ENCODE results near the gene COL4A3.

COL4A3 gene

GRCh38 chr2:227177592-227178336 is 13.3 kb downstream of the COL4A3 start:
- Histone ChIP-seq H3K27me3 (ENCODE audit: insufficient read depth, low read depth) (no peaks in the 10 kb centered on the region), H4K20me1 (ENCODE audit: insufficient read depth) (no peaks in the 10 kb centered on the region), H3K4me2 (no peak overlapping the region), H3K4me1 (ENCODE audit: low read depth, poor library complexity, severe bottlenecking) (no peaks in the 10 kb centered on the region), H3K27ac (no peak overlapping the region), H3K79me2 (ENCODE audit: insufficient read depth, low read depth) (no peaks in the 10 kb centered on the region), H3K4me3 (IDR thresholded peaks at IDR 0.05; ENCODE audit: insufficient read depth, low read depth, low read length) (no peak overlapping the region), H2AFZ (ENCODE audit: low read depth) (no peak overlapping the region), H3K36me3 (ENCODE audit: insufficient read depth) (no peaks in the 10 kb centered on the region), H3K9ac (no peak overlapping the region)
- no peak for TF ChIP-seq CTCF (conservative IDR thresholded peaks at IDR 0.05; ENCODE audit: low read depth, low read length)

- Histone ChIP-seq H3K27ac (no peak overlapping the region), H3K4me1 (ENCODE audit: low read depth, poor library complexity, severe bottlenecking) (no peaks in the 10 kb centered on the region), H3K4me2 (no peak overlapping the region), H3K9ac (no peak overlapping the region), H3K36me3 (ENCODE audit: insufficient read depth) (no peaks in the 10 kb centered on the region), H3K79me2 (ENCODE audit: insufficient read depth, low read depth) (no peaks in the 10 kb centered on the region), H2AFZ (ENCODE audit: low read depth) (no peak overlapping the region), H3K4me3 (IDR thresholded peaks at IDR 0.05; ENCODE audit: insufficient read depth, low read depth, low read length) (no peak overlapping the region), H4K20me1 (ENCODE audit: insufficient read depth) (no peaks in the 10 kb centered on the region), H3K27me3 (ENCODE audit: insufficient read depth, low read depth) (no peaks in the 10 kb centered on the region)
- TF ChIP-seq CTCF (conservative IDR thresholded peaks at IDR 0.05; ENCODE audit: low read depth, low read length) = no peak
These were observed 15.7 kb downstream of the COL4A3 start for GRCh38 chr2:227179988-227180685.

- H3K27ac ChIP-seq = no peak overlapping the region
- H2AFZ ChIP-seq (ENCODE audit: low read depth) = no peak overlapping the region
- H3K9ac ChIP-seq = no peak overlapping the region
These were observed 16.3 kb downstream of the COL4A3 start for GRCh38 chr2:227180770-227181169.

GRCh38 chr2:227182765-227183164 is 18.3 kb downstream of the COL4A3 start:
- no peak overlapping the region for H3K4me2 ChIP-seq
- H3K27me3 ChIP-seq (ENCODE audit: insufficient read depth, low read depth) = no peaks in the 10 kb centered on the region
- H3K9ac ChIP-seq = no peak overlapping the region
- no peaks in the 10 kb centered on the region for H3K4me1 ChIP-seq (ENCODE audit: low read depth, poor library complexity, severe bottlenecking)
- no peak for TF ChIP-seq CTCF (conservative IDR thresholded peaks at IDR 0.05; ENCODE audit: low read depth, low read length)
- H3K36me3 ChIP-seq (ENCODE audit: insufficient read depth) = no peaks in the 10 kb centered on the region
- no peaks in the 10 kb centered on the region for H4K20me1 ChIP-seq (ENCODE audit: insufficient read depth)
- H3K27ac ChIP-seq = no peak overlapping the region
- H3K4me3 ChIP-seq (IDR thresholded peaks at IDR 0.05; ENCODE audit: insufficient read depth, low read depth, low read length) = no peak overlapping the region
- H3K79me2 ChIP-seq (ENCODE audit: insufficient read depth, low read depth) = no peaks in the 10 kb centered on the region
- no peak overlapping the region for H2AFZ ChIP-seq (ENCODE audit: low read depth)

More at GRCh38 chr2:227180770-227181169, 16.3 kb downstream of the COL4A3 start:
- Histone ChIP-seq H3K36me3 (ENCODE audit: insufficient read depth) (no peaks in the 10 kb centered on the region), H3K27me3 (ENCODE audit: insufficient read depth, low read depth) (no peaks in the 10 kb centered on the region), H3K4me3 (IDR thresholded peaks at IDR 0.05; ENCODE audit: insufficient read depth, low read depth, low read length) (no peak overlapping the region), H3K4me2 (no peak overlapping the region), H4K20me1 (ENCODE audit: insufficient read depth) (no peaks in the 10 kb centered on the region), H3K4me1 (ENCODE audit: low read depth, poor library complexity, severe bottlenecking) (no peaks in the 10 kb centered on the region), H3K79me2 (ENCODE audit: insufficient read depth, low read depth) (no peaks in the 10 kb centered on the region)
- TF ChIP-seq CTCF (conservative IDR thresholded peaks at IDR 0.05; ENCODE audit: low read depth, low read length) = no peak
